ENCODE results near the gene MCM3.

GRCh38 chr6:52301326-52301725 lies 16.8 kb upstream of the MCM3 start:
- no peak for TF ChIP-seq POLR2A (IDR thresholded peaks at IDR 0.05)
- no peak for TF ChIP-seq EP300 (IDR thresholded peaks at IDR 0.05)
- no peak for TF ChIP-seq CTCF (IDR thresholded peaks at IDR 0.05)

All from tibial nerve (tissue), 4 donors.